AML-193 (cell line): Measurements from ENCODE around the gene GNAI2.
A peak's percentile ranks its signal among the peaks of the same experiment; 100 is the strongest.

Source experiments
- DNase-seq, 2 experiments: peaks; one replicate each; lab custom pipeline; 2025; lab: John Stamatoyannopoulos, UW

Gene GNAI2

DNA sequence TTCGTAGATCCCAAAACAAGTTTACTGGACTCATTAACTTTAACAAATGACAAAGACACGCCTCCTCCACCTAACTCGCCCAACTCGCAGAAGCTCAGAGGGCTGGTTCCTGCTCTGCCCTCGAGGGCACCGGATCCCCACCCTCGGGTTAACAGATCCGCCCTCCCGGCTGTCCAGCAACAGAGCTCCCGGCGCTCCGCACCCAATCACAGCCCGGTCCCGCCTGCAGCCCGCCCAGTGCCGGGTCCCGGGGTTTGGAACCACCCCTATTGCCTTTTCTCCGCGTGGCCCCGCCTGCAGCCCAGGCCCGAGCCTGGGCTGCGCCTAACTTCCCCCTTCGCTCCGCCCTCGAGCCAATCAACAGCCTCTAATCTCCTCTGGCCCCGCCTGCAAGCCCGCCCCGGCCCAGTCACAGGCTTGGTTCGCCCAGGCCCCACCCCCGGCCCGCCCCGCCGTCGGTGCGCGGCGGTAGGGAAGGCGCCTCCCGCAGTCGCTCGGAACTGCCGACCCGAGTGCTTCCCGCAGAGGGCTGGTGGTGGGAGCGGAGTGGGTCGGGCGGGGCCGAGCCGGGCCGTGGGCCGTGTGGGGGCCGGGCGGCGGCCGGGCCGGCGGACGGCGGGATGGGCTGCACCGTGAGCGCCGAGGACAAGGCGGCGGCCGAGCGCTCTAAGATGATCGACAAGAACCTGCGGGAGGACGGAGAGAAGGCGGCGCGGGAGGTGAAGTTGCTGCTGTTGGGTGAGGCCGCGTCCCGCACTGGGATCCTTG, at the start of gene GNAI2:
Gene GNAI2 (plus strand): TSS at position 489 of the 768 bp plus-strand sequence. CDS start 132 bp downstream, at position 621.
- DNase-seq, result peak; percentile 99 to 100

DNA sequence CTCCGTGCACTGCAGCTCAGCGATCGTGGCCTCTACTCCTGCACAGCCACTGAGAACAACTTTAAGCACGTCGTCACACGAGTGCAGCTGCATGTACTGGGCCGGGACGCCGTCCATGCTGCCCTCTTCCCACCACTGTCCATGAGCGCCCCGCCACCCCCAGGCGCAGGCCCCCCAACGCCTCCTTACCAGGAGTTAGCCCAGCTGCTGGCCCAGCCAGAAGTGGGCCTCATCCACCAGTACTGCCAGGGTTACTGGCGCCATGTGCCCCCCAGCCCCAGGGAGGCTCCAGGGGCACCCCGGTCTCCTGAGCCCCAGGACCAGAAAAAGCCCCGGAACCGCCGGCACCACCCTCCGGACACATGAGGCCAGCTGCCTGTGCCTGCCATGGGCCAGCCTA, 48.3 kb upstream of the GNAI2 start:
- no peak for DNase-seq

DNA sequence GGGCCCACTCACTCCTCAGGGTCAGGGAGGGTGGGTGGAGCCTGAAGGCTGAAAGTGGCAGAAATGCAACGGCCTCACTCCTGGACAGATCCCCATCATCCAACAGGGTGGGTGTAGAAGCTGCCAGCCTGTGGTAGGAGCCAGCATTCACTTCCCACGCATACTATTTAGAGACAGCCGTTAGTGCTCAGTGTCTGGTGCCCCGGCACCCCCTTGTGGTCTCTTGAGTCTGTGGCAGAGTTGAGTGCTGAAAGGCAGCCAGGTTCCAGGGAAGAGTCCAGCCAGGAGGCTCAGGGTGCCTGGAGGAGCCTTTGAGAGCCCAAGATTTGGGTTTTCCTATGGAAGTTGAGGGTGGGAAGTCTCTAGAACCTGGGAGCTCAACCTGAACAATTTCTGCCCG, 46.7 kb upstream of the GNAI2 start:
- peak; percentile 76 to 82 for DNase-seq

GRCh38 chr3:50189989-50190388, 46.0 kb upstream of the GNAI2 start:
- DNase-seq, result no peak

DNA sequence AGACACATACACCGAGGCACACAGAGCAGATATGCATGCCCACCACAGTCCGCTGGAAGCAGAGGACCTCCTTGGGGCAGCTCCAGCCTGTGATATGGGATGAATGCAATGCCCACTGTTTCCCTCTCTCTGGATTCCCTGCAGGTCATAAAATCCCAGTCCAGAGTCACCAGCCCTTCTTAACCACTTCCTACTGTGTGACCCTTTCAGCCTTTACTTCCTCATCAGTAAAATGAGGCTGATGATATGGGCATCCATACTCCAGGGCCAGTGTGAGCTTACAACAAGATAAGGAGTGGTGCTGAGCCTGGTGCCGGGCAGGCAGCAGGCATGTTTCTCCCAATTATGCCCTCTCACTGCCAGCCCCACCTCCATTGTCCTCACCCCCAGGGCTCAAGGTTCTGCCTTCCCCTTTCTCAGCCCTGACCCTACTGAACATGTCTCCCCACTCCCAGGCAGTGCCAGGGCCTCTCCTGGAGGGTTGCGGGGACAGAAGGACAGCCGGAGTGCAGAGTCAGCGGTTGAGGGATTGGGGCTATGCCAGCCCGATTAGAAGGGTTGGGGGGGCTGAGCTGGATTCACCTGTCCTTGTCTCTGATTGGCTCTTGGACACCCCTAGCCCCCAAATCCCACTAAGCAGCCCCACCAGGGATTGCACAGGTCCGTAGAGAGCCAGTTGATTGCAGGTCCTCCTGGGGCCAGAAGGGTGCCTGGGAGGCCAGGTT, 44.9 kb upstream of the GNAI2 start, which contains the start of gene GNAT1:
Gene GNAT1 (plus strand): TSS at position 675 of the 725 bp plus-strand sequence. CDS start 116 bp downstream, outside the sequence.
- DNase-seq, result peak; percentile 66 to 75

- DNase-seq, result no peak
Observed at GRCh38 chr3:50192124-50192523, 43.9 kb upstream of the GNAI2 start.

GRCh38 chr3:50192689-50193141, 43.3 kb upstream of the GNAI2 start:
- peak; percentile 53 to 58 for DNase-seq

DNA sequence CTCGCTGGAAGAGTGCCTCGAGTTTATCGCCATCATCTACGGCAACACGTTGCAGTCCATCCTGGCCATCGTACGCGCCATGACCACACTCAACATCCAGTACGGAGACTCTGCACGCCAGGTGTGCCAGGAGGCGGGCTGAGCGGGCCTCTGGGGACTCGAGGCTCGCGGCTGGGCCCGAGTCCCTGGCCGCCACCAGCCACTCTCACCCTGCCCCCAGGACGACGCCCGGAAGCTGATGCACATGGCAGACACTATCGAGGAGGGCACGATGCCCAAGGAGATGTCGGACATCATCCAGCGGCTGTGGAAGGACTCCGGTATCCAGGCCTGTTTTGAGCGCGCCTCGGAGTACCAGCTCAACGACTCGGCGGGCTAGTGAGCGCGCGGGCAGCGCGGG, 42.7 kb upstream of the GNAI2 start:
- no peak for DNase-seq

GRCh38 chr3:50193746-50194127, 42.3 kb upstream of the GNAI2 start:
- no peak for DNase-seq

DNA sequence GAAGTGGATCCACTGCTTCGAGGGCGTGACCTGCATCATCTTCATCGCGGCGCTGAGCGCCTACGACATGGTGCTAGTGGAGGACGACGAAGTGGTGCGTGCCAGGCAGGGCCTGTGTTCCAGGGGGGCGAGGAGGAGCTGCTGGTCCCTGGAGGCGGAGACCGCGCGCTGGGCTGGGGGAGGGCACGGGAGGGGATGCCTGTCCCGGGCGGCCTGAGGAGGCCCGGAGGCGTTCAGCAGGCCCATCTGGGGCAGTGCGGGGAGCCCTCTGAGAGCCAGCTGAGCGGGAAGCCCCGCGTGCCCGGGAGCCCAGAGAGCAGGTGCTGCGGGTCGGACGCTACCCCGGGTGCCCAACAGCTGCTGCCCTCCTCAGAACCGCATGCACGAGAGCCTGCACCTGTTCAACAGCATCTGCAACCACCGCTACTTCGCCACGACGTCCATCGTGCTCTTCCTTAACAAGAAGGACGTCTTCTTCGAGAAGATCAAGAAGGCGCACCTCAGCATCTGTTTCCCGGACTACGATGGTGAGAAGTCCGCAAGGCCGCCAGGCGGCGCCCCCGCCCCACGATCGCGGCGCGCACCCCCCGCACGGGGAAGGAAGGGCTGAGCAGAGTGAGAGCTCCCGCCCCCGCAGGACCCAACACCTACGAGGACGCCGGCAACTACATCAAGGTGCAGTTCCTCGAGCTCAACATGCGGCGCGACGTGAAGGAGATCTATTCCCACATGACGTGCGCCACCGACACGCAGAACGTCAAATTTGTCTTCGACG, 41.7 kb upstream of the GNAI2 start:
- peak; percentile 50 to 53 for DNase-seq

- no peak for DNase-seq
Observed at GRCh38 chr3:50194903-50195500, 41.0 kb upstream of the GNAI2 start.

DNA sequence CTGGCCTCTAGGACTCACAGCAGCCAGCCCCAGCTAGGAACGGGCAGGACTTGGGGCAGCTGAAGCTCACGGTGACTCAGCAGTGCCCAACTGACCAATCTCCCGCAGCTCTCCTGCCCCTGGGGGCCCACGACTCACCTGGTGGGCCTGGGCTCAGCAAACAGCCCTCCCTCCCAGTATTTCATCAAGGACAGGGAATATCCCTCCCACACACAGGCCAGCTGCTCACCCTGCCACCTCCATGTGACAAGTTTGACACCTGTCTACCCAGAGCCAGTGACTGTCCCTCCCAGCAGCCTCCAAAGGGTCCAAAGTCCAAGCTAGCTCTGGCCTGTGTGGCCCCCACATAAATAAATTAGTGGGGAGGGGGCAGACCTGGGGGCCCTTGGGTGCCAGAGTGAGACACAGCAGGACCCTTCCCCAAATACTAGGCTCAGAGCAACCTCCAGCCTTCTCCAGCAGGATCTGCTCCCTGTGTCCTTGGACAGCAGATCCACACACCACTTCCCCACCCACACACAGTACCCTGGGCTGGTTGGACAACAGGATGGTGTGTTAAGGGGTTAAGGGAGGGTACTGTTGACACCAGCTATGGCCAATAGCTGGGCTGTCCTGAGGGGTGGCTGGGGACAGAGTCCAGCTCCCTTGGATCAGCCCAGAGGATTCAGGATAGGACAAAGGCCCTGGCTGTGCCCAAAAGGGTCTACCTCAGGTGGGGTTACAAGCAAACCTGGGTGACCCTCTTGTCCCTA, 40.3 kb upstream of the GNAI2 start:
- no peak for DNase-seq

DNA sequence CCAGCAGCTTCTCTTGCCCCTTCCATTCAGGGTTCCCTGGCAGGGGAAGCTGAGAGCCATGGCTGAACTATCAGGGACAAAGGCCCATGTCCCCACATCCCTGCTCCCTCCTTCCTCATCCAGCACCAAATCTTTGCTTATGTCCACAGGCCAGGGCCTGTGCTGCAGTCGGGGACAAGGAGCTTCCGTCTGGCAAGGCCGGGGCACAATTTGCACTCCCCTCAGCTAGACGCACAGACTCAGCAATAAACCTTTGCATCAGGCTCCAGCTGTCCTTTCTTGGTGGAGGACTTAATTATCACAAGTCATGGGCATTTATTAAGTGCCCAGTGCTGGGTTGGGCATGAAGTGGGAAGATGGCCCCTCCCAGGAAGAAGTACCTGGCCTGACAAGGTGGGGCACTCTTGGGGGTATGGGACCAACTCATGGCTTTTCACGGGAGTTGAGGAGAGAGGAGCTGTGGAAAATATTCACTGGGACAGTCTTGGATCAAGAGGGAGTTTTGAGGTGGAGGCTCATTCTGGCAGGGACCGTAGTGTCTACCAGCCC, 39.7 kb upstream of the GNAI2 start:
- no peak for DNase-seq

- DNase-seq, result no peak
Observed at GRCh38 chr3:50201573-50202315, 34.3 kb upstream of the GNAI2 start.

GRCh38 chr3:50202353-50203112, 33.5 kb upstream of the GNAI2 start:
- no peak for DNase-seq

DNA sequence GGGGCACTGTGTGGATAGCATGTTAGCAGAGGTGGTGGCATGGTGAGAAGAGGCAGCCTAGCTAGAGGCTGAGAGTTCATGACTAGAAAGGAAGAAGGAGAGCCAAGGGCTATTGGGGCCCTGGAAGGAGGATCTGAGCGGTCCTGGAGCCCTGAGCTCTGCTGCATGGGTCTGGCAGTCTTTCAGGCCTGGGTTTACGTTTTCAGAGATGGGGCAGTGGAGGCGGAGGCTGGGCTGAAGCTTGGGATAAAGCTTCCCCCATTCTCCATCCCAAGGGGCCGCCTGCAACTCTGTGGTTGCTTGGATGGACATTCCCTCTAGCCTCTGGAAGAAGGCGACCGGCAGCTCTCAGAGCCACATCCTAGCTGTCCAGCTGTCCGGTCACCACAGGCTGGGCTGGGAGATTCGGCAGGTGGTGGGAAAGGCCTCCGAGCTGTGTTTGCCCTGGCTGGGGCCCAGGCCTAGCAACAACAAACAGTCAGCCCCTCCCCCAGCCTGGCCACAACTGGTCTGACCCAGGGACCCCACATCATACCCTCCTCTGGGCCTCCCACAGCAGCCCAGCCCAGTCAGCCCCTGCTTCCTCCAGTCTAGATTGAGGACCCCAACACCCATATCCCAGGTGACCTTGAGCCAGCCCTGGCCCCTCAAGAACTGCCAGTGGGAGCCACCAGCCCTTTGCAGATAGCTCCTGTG, 32.7 kb upstream of the GNAI2 start:
- no peak for DNase-seq

GRCh38 chr3:50203809-50204803, 31.9 kb upstream of the GNAI2 start:
- DNase-seq, result no peak
